ENCODE measurements around the gene INPP5A. TPM values are rescaled to one million over a fixed set of nuclear protein-coding genes. Genes with fewer than 3 reads are reported as not detected.

Gene INPP5A
- total and polyA plus RNA-seq, 4 donors, result 37.7 to 112 (median 54.9) TPM

Other genes with a start within 250 kb of the INPP5A start
- gene STK32C, start 229.8 kb upstream of the INPP5A start, total RNA-seq, result 10 to 100 TPM in 1 of 2 donors, 1 to 10 TPM in 1; 7.1 to 12.2 TPM
- 10 to 100 TPM in 1 of 2 donors, 1 to 10 TPM in 1; 4.9 to 12.4 TPM for gene STK32C, start 229.8 kb upstream of the INPP5A start, polyA plus RNA-seq
- 10 to 100 TPM in 1 of 2 donors, 1 to 10 TPM in 1; 4.6 to 11.7 TPM for gene LRRC27, start 205.6 kb upstream of the INPP5A start, total RNA-seq
- 1 to 10 TPM; 3.1 to 9.0 TPM for gene LRRC27, start 205.6 kb upstream of the INPP5A start, polyA plus RNA-seq
- gene PWWP2B, start 140.6 kb upstream of the INPP5A start, total RNA-seq, result 1 to 10 TPM; 6.8 to 8.7 TPM
- 1 to 10 TPM; 2.0 to 3.6 TPM for gene PWWP2B, start 140.6 kb upstream of the INPP5A start, polyA plus RNA-seq
- not detected for gene NKX6-2, start 248.4 kb downstream of the INPP5A start, total RNA-seq
- gene NKX6-2, start 248.4 kb downstream of the INPP5A start, polyA plus RNA-seq, result not detected

Data from aorta (tissue), 4 donors.